Epithelial cell of prostate (primary cell): ENCODE data around the gene SRSF11.
A peak's percentile ranks its signal among the peaks of the same experiment; 100 is the strongest.

Experiments
- DNase-seq: peaks from one replicate; pipeline ENCODE4 v3.0.0-alpha.2; 2011; ENCODE audit warnings: low read depth, low spot score
- H3K27ac ChIP-seq: fragments of 450-650 bp; 2 replicates; pipeline ENCODE4 v1.5.1; 2017; ENCODE audit warnings: mild to moderate bottlenecking

Gene SRSF11

GRCh38 chr1:70220517-70221237 is 503 bp upstream of the SRSF11 start:
- no peak for DNase-seq
- H3K27ac ChIP-seq, result peak overlapping the region; percentile 94

- peak overlapping the region; percentile 94 for H3K27ac ChIP-seq
- no peak for DNase-seq
These were observed 1.6 kb downstream of the SRSF11 start for GRCh38 chr1:70222716-70223235.

GRCh38 chr1:70224954-70225353 is 3.8 kb downstream of the SRSF11 start:
- DNase-seq, result no peak
- H3K27ac ChIP-seq, result no peak overlapping the region

GRCh38 chr1:70227439-70227838 is 6.3 kb downstream of the SRSF11 start:
- no peak overlapping the region for H3K27ac ChIP-seq
- no peak for DNase-seq

- no peak overlapping the region for H3K27ac ChIP-seq
- no peak for DNase-seq
These were observed 7.5 kb downstream of the SRSF11 start for GRCh38 chr1:70228670-70229069.

DNA sequence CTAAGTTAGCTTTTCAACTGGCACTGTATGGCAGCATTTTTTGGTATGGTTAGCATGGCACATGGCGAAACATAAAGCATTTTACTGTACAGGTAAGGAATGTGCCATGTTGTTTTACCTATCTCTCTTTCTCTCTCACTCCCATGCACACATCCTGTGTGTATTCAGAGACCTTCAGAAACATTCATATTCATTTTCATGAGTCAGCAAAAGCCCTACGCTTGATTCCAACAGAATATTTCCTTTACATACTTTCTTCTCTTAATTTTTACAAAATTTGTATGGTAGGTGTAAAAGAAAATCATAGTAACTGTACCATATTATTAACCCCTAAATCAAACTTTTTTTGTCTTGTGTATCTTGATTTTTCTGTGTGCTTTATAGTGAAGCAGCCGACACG is 10.3 kb downstream of the SRSF11 start:
- DNase-seq, result no peak
- H3K27ac ChIP-seq, result no peak overlapping the region

DNA sequence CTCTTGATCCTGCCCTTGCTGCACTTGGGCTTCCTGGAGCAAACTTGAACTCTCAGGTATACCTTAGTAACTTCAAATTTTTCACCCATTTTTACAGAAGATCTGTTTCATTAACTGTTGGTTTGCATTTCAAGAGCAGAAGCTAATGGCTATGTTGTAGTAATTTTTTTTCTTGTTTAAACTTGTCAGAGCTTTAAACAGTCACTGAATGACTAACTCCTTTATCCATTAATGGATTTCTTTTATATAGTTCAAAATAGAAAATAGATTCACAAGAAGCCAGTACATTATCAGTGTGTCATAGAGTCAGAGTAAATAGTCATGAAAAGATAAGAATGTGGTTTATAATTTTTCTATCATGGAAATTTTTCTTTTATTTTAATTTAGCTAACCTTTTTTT is 13.6 kb downstream of the SRSF11 start:
- no peak for DNase-seq
- peak overlapping the region; percentile 18 for H3K27ac ChIP-seq

- DNase-seq, result no peak
- H3K27ac ChIP-seq, result no peak overlapping the region
These were observed 18.8 kb downstream of the SRSF11 start for GRCh38 chr1:70239940-70240339.

DNA sequence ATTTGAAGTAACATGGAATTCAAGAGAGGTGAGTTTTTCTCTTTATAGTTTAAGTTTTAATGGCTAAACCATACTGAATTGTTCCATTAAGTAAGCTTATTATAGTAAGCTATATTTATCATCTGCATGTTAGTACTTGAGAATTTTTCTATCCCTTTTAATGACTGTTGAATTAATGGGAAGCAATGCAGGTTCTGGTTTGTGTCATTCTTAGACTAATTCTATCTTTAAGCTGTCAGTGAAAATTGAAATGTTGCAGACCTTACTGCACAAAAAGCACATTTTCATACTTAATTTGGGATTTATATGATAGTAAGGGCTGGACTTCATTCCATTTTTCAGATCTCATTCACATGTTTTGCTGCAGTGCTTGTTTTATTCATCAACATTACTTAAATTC is 25.9 kb downstream of the SRSF11 start:
- no peak overlapping the region for H3K27ac ChIP-seq

DNA sequence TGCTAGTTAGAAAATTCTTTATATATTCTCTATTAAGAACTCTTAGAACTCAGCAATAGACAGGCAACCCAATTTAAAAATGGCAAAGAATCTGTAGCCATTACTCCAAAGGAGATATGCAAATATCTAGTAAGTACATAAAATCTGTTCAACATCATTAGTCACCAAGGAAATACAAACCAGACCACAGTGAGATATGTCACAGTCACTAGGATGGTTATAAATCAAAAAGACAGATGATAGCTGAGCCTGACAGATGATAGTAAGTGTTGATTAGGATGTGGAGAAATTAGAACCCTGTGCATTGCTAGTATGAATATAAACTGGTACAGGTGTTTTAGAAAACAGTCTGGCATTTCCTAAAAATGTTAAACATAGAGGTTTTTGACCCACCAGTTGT is 26.6 kb downstream of the SRSF11 start:
- DNase-seq, result no peak

More for the DNA sequence above, 25.9 kb downstream of the SRSF11 start:
- DNase-seq, result no peak

DNA sequence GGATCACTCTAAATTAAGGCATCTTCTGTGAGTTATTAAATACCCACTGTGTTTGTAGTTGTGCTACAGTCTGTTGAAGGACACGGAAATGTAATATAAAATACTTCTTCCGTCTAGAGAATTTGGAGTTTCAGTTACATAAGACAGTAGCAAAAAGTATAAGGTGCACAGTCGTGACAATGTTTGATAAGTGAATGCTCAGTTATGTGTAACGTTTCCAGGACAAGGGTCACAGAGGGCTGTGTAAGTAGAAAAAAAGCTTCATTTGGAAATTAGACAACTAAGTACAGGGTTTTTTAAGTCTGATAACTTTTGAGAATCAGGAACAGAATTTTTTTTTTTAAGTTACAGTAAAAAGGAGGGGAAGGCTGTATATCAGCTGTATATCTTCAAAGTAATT is 27.5 kb downstream of the SRSF11 start:
- no peak overlapping the region for H3K27ac ChIP-seq
- no peak for DNase-seq

More for the DNA sequence above, 26.6 kb downstream of the SRSF11 start:
- H3K27ac ChIP-seq, result no peak overlapping the region

- no peak for DNase-seq
- H3K27ac ChIP-seq, result no peak overlapping the region
These were observed 35.5 kb downstream of the SRSF11 start for GRCh38 chr1:70256664-70257063.

DNA sequence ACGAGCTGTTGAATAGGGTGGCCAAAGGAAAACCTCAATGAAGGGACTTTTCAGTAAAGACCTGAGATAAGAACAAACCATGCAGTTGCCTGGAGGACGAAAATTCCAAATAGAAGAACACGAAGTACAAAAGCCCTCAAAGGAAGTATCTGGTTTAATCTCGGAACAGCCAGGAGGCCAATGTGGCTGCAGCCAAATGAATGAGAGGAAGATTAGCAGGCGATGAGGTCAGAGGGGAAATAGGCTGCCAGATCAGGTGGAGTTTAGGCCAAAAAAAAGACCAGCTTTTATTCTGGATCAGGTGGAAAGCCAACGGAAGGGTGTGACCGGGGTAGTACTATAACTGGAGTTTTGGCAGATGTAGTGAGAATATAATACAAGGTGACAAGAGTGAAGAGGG is 43.7 kb downstream of the SRSF11 start:
- DNase-seq, result no peak
- no peak overlapping the region for H3K27ac ChIP-seq

GRCh38 chr1:70265946-70266345 is 44.8 kb downstream of the SRSF11 start:
- no peak overlapping the region for H3K27ac ChIP-seq
- DNase-seq, result no peak

- H3K27ac ChIP-seq, result no peak overlapping the region
- no peak for DNase-seq
These were observed 56.7 kb downstream of the SRSF11 start for GRCh38 chr1:70277875-70278274.

- DNase-seq, result no peak
These were observed 57.5 kb downstream of the SRSF11 start for GRCh38 chr1:70278710-70279109.

GRCh38 chr1:70284366-70284765 is 63.2 kb downstream of the SRSF11 start:
- peak; percentile 14 for DNase-seq
- H3K27ac ChIP-seq, result peak overlapping the region; percentile 71

More at GRCh38 chr1:70278710-70279109, 57.5 kb downstream of the SRSF11 start:
- no peak overlapping the region for H3K27ac ChIP-seq

GRCh38 chr1:70286453-70286852 is 65.3 kb downstream of the SRSF11 start:
- no peak overlapping the region for H3K27ac ChIP-seq
- DNase-seq, result no peak

GRCh38 chr1:70288166-70288565 is 67.0 kb downstream of the SRSF11 start:
- no peak for DNase-seq

DNA sequence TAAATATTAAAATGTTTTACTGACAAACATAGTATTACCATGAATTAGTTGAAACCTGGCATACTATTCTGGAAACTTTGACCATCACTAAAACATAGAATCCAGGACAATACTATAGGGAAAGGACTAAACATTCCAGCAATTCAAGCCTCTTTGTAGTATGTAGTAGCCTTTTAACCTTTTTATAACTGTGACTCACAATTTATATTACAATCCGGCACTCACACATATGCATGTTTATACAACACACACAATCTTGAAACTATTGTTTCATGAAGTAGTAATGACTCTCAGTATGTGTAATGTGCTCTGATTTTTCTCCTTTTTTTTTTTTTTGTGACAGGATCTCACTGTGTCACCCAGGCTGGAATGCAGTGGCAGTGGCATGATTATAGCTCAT is 69.0 kb downstream of the SRSF11 start:
- peak overlapping the region; percentile 27 for H3K27ac ChIP-seq
- peak; percentile 39 for DNase-seq

More at GRCh38 chr1:70288166-70288565, 67.0 kb downstream of the SRSF11 start:
- no peak overlapping the region for H3K27ac ChIP-seq

- no peak overlapping the region for H3K27ac ChIP-seq
- no peak for DNase-seq
These were observed 72.1 kb downstream of the SRSF11 start for GRCh38 chr1:70293186-70293843.

DNA sequence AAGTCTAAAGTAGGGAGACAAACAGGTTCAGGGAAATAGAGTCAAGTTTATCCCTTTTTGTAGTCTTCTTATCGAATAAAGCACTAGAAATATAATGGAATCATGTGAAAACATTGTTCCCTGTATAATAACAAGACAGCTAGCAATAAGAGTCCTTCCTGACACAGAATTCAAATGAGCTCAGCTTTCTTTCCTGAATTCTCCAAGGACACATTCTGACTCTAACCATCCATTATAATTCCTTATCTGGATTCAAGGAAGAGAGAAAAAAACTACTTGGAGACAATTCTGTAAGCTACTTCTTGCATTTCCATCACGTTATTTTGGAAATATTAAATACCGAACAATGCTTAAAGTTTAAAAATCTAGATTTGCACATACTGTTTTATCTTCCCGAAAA is 74.6 kb downstream of the SRSF11 start:
- no peak overlapping the region for H3K27ac ChIP-seq
- DNase-seq, result no peak
